Heart left ventricle (tissue), 13 donors: Measurements from ENCODE around the gene HEMK1.

Experiments used
- POLR2A ChIP-seq, 2 donors: fragments of 450-650 bp; IDR thresholded peaks; one replicate each; pipeline ENCODE4 v1.6.1; 2017; ENCODE audit warnings: antibody characterized with exemption in 2 of 2, mild to moderate bottlenecking in 2 of 2, moderate library complexity in 2 of 2
- TF ChIP-seq, protein P1 (sequence below), 12 donors: fragments of 200-600 bp; sonication (generic) in 4 of 12; IDR thresholded peaks; one replicate each; pipeline versions ENCODE4 v1.5.0 to v1.8.0; 2018 to 2022; ENCODE audit warnings: antibody characterized with exemption in 12 of 12, mild to moderate bottlenecking in 5 of 12
- donor health status: ischemic (EF 13 %, LVEDD 7.1; RV severe dilation, severe dysfunction).
- donor health status: DM: no; HTN: yes; CAD: no.
- donor health status: DM: no; HTN: no; CAD: no.
- donor health status: ischemic (EF 25% LVEDD 6.9; RV normal size, moderate dysfunction).
- donor health status: ischemic (EF 25% LVEDD 5.7; RV mildly dilated, moderate dysfunction).
- donor health status: ischemic (EF 35%, LVEDD 5.7; RV mildly dilated, moderate dysfunction).
- donor health status: nonischemic (EF 11% LVEDD 7.7; RV severe dilation, severe dysfunction).
- donor health status: DM: yes; HTN: yes; CAD: no.
- donor health status: PGD.
- donor health status: ischemic (EF 29% LVEDD 5.4; RV normal size, mild dysfunction).
- donor health status: nonischemic (EF 23%, LVEDD 6.1; RV moderate dilation, normal function).

- TF ChIP-seq POLR2A (IDR thresholded peaks at IDR 0.05): no peak
- TF ChIP-seq, protein P1, sequence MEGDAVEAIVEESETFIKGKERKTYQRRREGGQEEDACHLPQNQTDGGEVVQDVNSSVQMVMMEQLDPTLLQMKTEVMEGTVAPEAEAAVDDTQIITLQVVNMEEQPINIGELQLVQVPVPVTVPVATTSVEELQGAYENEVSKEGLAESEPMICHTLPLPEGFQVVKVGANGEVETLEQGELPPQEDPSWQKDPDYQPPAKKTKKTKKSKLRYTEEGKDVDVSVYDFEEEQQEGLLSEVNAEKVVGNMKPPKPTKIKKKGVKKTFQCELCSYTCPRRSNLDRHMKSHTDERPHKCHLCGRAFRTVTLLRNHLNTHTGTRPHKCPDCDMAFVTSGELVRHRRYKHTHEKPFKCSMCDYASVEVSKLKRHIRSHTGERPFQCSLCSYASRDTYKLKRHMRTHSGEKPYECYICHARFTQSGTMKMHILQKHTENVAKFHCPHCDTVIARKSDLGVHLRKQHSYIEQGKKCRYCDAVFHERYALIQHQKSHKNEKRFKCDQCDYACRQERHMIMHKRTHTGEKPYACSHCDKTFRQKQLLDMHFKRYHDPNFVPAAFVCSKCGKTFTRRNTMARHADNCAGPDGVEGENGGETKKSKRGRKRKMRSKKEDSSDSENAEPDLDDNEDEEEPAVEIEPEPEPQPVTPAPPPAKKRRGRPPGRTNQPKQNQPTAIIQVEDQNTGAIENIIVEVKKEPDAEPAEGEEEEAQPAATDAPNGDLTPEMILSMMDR (IDR thresholded peaks at IDR 0.05): no peak
These were observed 17.5 kb upstream of the HEMK1 start for GRCh38 chr3:50551681-50552435.
